MCF 10A (cell line): Measurements from ENCODE around the gene ALS2. TPM values are rescaled to one million over a fixed set of nuclear protein-coding genes. Genes with fewer than 3 reads are reported as not detected.
"Not testable (repeated sequence)": the region's sequence is repeated elsewhere in the genome, so short reads cannot be mapped to it uniquely, and the experiment has no call there.

ENCODE experiments used
- BruUV-seq: library from RNA; stranded (reverse); fragments of 400-500 nt; replicated peaks from 2 replicates; lab custom pipeline; 2021; lab: Mats Ljungman, UMichigan
- CTCF ChIA-PET: fragments of 300-600 bp; sonication (Branson Sonifier 250); formaldehyde crosslinking; extraction: SDS; loops from one replicate; lab custom pipeline; 2021; ENCODE audit warnings: antibody characterized with exemption, inconsistent platforms; lab: Yijun Ruan, JAX
- POLR2A ChIA-PET: fragments of 300-600, 350-650 bp; sonication (Branson Sonifier 250); formaldehyde crosslinking; extraction: SDS; loops from one replicate; lab custom pipeline; 2020; ENCODE audit warnings: antibody characterized with exemption, inconsistent platforms; lab: Yijun Ruan, JAX
- DNase-seq: peaks from one replicate; pipeline ENCODE4 v3.0.0-alpha.2; 2018; ENCODE audit not compliant: unreplicated experiment
- H3K27ac Mint-ChIP-seq: one replicate; pipeline ENCODE4 v1.8.0; 2022; ENCODE audit warnings: mild to moderate bottlenecking, low read depth, mixed read lengths; ENCODE audit not compliant: unreplicated experiment
- H3K27me3 Mint-ChIP-seq: one replicate; pipeline ENCODE4 v1.8.0; 2022; ENCODE audit warnings: mixed read lengths; ENCODE audit not compliant: insufficient read depth, unreplicated experiment
- H3K36me3 Mint-ChIP-seq: one replicate; pipeline ENCODE4 v1.8.0; 2022; ENCODE audit warnings: mild to moderate bottlenecking, moderate library complexity, mixed read lengths; ENCODE audit not compliant: insufficient read depth, unreplicated experiment
- H3K4me1 Mint-ChIP-seq: one replicate; pipeline ENCODE4 v1.8.0; 2022; ENCODE audit warnings: mixed read lengths; ENCODE audit not compliant: insufficient read depth, unreplicated experiment
- H3K4me3 Mint-ChIP-seq: one replicate; pipeline ENCODE4 v1.8.0; 2022; ENCODE audit warnings: mild to moderate bottlenecking, moderate library complexity, mixed read lengths; ENCODE audit not compliant: unreplicated experiment
- H3K9me3 Mint-ChIP-seq: one replicate; pipeline ENCODE4 v1.8.0; 2022; ENCODE audit warnings: mixed read lengths; ENCODE audit not compliant: unreplicated experiment
- CTCF ChIP-seq: fragments of 200-600 bp; IDR thresholded peaks from one replicate; pipeline ENCODE4 v1.8.0; 2022; ENCODE audit warnings: antibody characterized with exemption, mild to moderate bottlenecking; ENCODE audit not compliant: unreplicated experiment
- intact Hi-C: fragments of 100-400 bp; cut with micrococcal nuclease; formaldehyde crosslinking; loops from 2 replicates; pipeline ENCODE4 v1.14.1; 2022
- total RNA-seq: library from RNA; stranded (reverse); gene quantifications from 2 replicates; pipeline ENCODE4 v1.2.3, GENCODE V29; 2022

Gene ALS2
- total RNA-seq, 1 experiment from 2014 or later: 14.6 TPM

GRCh38 chr2:201813996-201814760, 33.4 kb upstream of the ALS2 start:
- H3K36me3 Mint-ChIP-seq: no peaks in the 10 kb centered on the region
- intact Hi-C loops: no loop called here
- no peak overlapping the region for H3K4me3 Mint-ChIP-seq
- POLR2A ChIA-PET: no interaction called here
- CTCF ChIA-PET: interaction anchor here (0.7 kb wide), 1 partner anchor 290 kb away, joined by 3 read pairs; no protein-coding TSS in a partner anchor
- DNase-seq: no peak
- no peaks in the 10 kb centered on the region for H3K4me1 Mint-ChIP-seq
- H3K9me3 Mint-ChIP-seq: no peaks in the 10 kb centered on the region
- BruUV-seq: no TSS peak
- TF ChIP-seq CTCF: no peak
- no peak overlapping the region for H3K27ac Mint-ChIP-seq
- no peaks in the 10 kb centered on the region for H3K27me3 Mint-ChIP-seq

GRCh38 chr2:201810604-201811003, 29.9 kb upstream of the ALS2 start:
- H3K27ac Mint-ChIP-seq, CTCF ChIA-PET, H3K9me3 Mint-ChIP-seq, H3K4me1 Mint-ChIP-seq, BruUV-seq, H3K4me3 Mint-ChIP-seq, H3K36me3 Mint-ChIP-seq, DNase-seq, POLR2A ChIA-PET, H3K27me3 Mint-ChIP-seq, intact Hi-C loops: not testable (repeated sequence)

GRCh38 chr2:201809633-201810032, 28.9 kb upstream of the ALS2 start:
- H3K27ac Mint-ChIP-seq: no peak overlapping the region
- no peaks in the 10 kb centered on the region for H3K36me3 Mint-ChIP-seq
- intact Hi-C loops: no loop called here
- H3K4me3 Mint-ChIP-seq: no peak overlapping the region
- no peaks in the 10 kb centered on the region for H3K9me3 Mint-ChIP-seq
- no peak for DNase-seq
- TF ChIP-seq CTCF: no peak
- no peaks in the 10 kb centered on the region for H3K4me1 Mint-ChIP-seq
- H3K27me3 Mint-ChIP-seq: no peaks in the 10 kb centered on the region
- no TSS peak for BruUV-seq
- ChIA-PET CTCF (interaction anchor here (0.8 kb wide), 1 partner anchor 13 kb away, joined by 3 read pairs; no protein-coding TSS in a partner anchor), POLR2A (no interaction called here)

- ChIA-PET CTCF (interaction anchor here (0.7 to 2.8 kb wide), 3 partner anchors 13 to 52 kb away, joined by 3 to 10 read pairs (median 4); no protein-coding TSS in a partner anchor), POLR2A (interaction anchor here (0.8 to 1.2 kb wide), 2 partner anchors 32 to 58 kb away, joined by 4 read pairs; no protein-coding TSS in a partner anchor)
- no peaks in the 10 kb centered on the region for H3K27me3 Mint-ChIP-seq
- H3K27ac Mint-ChIP-seq: no peak overlapping the region
- intact Hi-C loops: no loop called here
- H3K4me1 Mint-ChIP-seq: no peaks in the 10 kb centered on the region
- no peaks in the 10 kb centered on the region for H3K9me3 Mint-ChIP-seq
- H3K36me3 Mint-ChIP-seq: no peaks in the 10 kb centered on the region
- no peak overlapping the region for H3K4me3 Mint-ChIP-seq
- no TSS peak for BruUV-seq
- no peak for DNase-seq
- TF ChIP-seq CTCF: no peak
Observed at GRCh38 chr2:201808027-201808426, 27.3 kb upstream of the ALS2 start.
